Vagina (tissue), 2 donors: Measurements from ENCODE around the gene EXD2. TPM values are rescaled to one million over a fixed set of nuclear protein-coding genes. Genes with fewer than 3 reads are reported as not detected.

Experiments
- DNase-seq, 2 donors: peaks; one replicate each; pipeline ENCODE4 v3.0.0-alpha.2; 2017; ENCODE audit errors: extremely low spot score in 2 of 2
- H3K27ac ChIP-seq: fragments of 200-600 bp; sonication (generic); one replicate; pipeline ENCODE4 v1.5.1; 2019
- H3K27me3 ChIP-seq: fragments of 200-600 bp; sonication (generic); one replicate; pipeline ENCODE4 v1.5.1; 2019
- H3K36me3 ChIP-seq, 2 donors: fragments of 200-600 bp; sonication (generic); one replicate each; pipeline ENCODE4 v1.5.1; 2017 to 2019
- H3K4me1 ChIP-seq: fragments of 200-600 bp; sonication (generic); one replicate; pipeline ENCODE4 v1.5.1; 2019
- H3K4me3 ChIP-seq, 2 donors: fragments of 200-600 bp; sonication (generic); 1 replicate in 1 of 2; 2 replicates in 1 of 2; pipeline ENCODE4 v1.5.1; 2016 to 2019
- H3K9me3 ChIP-seq: fragments of 200-600 bp; sonication (generic); one replicate; pipeline ENCODE4 v1.5.1; 2019
- CTCF ChIP-seq, 3 experiments: fragments of 450-650 bp in 2 of 3; fragments of 200-600 bp in 1 of 3; sonication (generic) in 1 of 3; IDR thresholded peaks; one replicate each; pipeline ENCODE4 v1.5.1; 2017 to 2019; ENCODE audit warnings: antibody characterized with exemption in 3 of 3, mild to moderate bottlenecking in 2 of 3, moderate library complexity in 2 of 3
- POLR2A ChIP-seq, 2 donors: fragments of 450-650 bp; IDR thresholded peaks; one replicate each; pipeline ENCODE4 v1.6.1; 2017; ENCODE audit warnings: antibody characterized with exemption in 2 of 2, mild to moderate bottlenecking in 2 of 2, moderate library complexity in 2 of 2
- POLR2AphosphoS5 ChIP-seq, 2 donors: sonication (generic); formaldehyde crosslinking; IDR thresholded peaks; one replicate each; pipeline ENCODE4 v1.9.0; 2017; ENCODE audit warnings: antibody characterized with exemption in 2 of 2, mild to moderate bottlenecking in 2 of 2, low read depth in 1 of 2; ENCODE audit not compliant: insufficient read depth in 1 of 2
- intact Hi-C: fragments of 100-400 bp; cut with DNase I; formaldehyde crosslinking; loops from one replicate; pipeline ENCODE4 v1.15.1; 2023
- total RNA-seq: library from RNA; depleted of rRNA; stranded (reverse); fragments of >200 nt; gene quantifications from one replicate; pipeline ENCODE4 v1.2.3, GENCODE V29; 2016

EXD2 gene
- total RNA-seq, 1 donor from 2014 or later, result 14.5 TPM

- no peak for DNase-seq
- Histone ChIP-seq H3K9me3 (no peaks in the 10 kb centered on the region), H3K27me3 (no peaks in the 10 kb centered on the region), H3K27ac (no peak overlapping the region), H3K4me1 (peaks cover 11% of the 10 kb centered on the region), H3K36me3 (peaks cover 0 to 12% of the 10 kb centered on the region in 2 donors), H3K4me3 (no peak overlapping the region)
- no peak for TF ChIP-seq CTCF (IDR thresholded peaks at IDR 0.05)
- no peak for TF ChIP-seq POLR2A (IDR thresholded peaks at IDR 0.05)
- no peak for TF ChIP-seq POLR2AphosphoS5 (IDR thresholded peaks at IDR 0.05; ENCODE audit: insufficient read depth in 1 of 2, low read depth in 1 of 2)
- intact Hi-C loops, result loop anchor here (10.0 kb wide), 2 partner anchors 120 to 220 kb away; no protein-coding TSS in a partner anchor
Measured at GRCh38 chr14:69244946-69245345, 53.6 kb downstream of the EXD2 start.

- intact Hi-C loops, result loop anchor here (10.0 kb wide), 2 partner anchors 118 to 218 kb away; no protein-coding TSS in a partner anchor
- DNase-seq, result no peak
- H3K4me1 ChIP-seq, result peaks cover 11% of the 10 kb centered on the region
- no peak overlapping the region for H3K4me3 ChIP-seq
- TF ChIP-seq CTCF (IDR thresholded peaks at IDR 0.05) (no peak), POLR2A (IDR thresholded peaks at IDR 0.05) (no peak), POLR2AphosphoS5 (IDR thresholded peaks at IDR 0.05; ENCODE audit: insufficient read depth in 1 of 2, low read depth in 1 of 2) (no peak)
- H3K9me3 ChIP-seq, result no peaks in the 10 kb centered on the region
- H3K36me3 ChIP-seq, result peaks cover 0 to 1% of the 10 kb centered on the region in 2 donors
- H3K27ac ChIP-seq, result no peak overlapping the region
- H3K27me3 ChIP-seq, result no peaks in the 10 kb centered on the region
Measured at GRCh38 chr14:69246331-69246730, 55.0 kb downstream of the EXD2 start.

GRCh38 chr14:69247676-69248440, 56.6 kb downstream of the EXD2 start:
- H3K36me3 ChIP-seq, result no peaks in the 10 kb centered on the region
- H3K4me1 ChIP-seq, result peaks cover 6% of the 10 kb centered on the region
- intact Hi-C loops, result loop anchor here (10.0 kb wide), 2 partner anchors 117 to 217 kb away; no protein-coding TSS in a partner anchor
- H3K9me3 ChIP-seq, result no peaks in the 10 kb centered on the region
- no peak overlapping the region for H3K4me3 ChIP-seq
- peak overlapping the region; percentile 60 for H3K27ac ChIP-seq
- DNase-seq, result peak in 1 of 2 donors; percentile 95
- TF ChIP-seq POLR2AphosphoS5 (IDR thresholded peaks at IDR 0.05; ENCODE audit: insufficient read depth in 1 of 2, low read depth in 1 of 2), result peak; percentile 36 to 49
- TF ChIP-seq POLR2A (IDR thresholded peaks at IDR 0.05), result no peak
- TF ChIP-seq CTCF (IDR thresholded peaks at IDR 0.05), result peak in 1 of 3 experiments; percentile 58
- H3K27me3 ChIP-seq, result no peaks in the 10 kb centered on the region

GRCh38 chr14:69249603-69250002, 58.3 kb downstream of the EXD2 start:
- DNase-seq, result no peak
- H3K36me3 ChIP-seq, result no peaks in the 10 kb centered on the region
- H3K4me1 ChIP-seq, result peaks cover 6% of the 10 kb centered on the region
- H3K4me3 ChIP-seq, result no peak overlapping the region
- intact Hi-C loops, result loop anchor here (5.0 to 10.0 kb wide), 3 partner anchors 115 to 1328 kb away; no protein-coding TSS in a partner anchor
- no peak for TF ChIP-seq POLR2AphosphoS5 (IDR thresholded peaks at IDR 0.05; ENCODE audit: insufficient read depth in 1 of 2, low read depth in 1 of 2)
- TF ChIP-seq POLR2A (IDR thresholded peaks at IDR 0.05), result no peak
- no peaks in the 10 kb centered on the region for H3K9me3 ChIP-seq
- H3K27ac ChIP-seq, result no peak overlapping the region
- no peaks in the 10 kb centered on the region for H3K27me3 ChIP-seq

GRCh38 chr14:69252851-69253250, 61.6 kb downstream of the EXD2 start:
- intact Hi-C loops, result loop anchor here (5.0 kb wide), 1 partner anchor 1324 kb away; no protein-coding TSS in a partner anchor
- no peak overlapping the region for H3K27ac ChIP-seq

More at GRCh38 chr14:69252851-69253250, 61.6 kb downstream of the EXD2 start:
- H3K4me1 ChIP-seq, result no peaks in the 10 kb centered on the region
- H3K9me3 ChIP-seq, result no peaks in the 10 kb centered on the region
- TF ChIP-seq POLR2AphosphoS5 (IDR thresholded peaks at IDR 0.05; ENCODE audit: insufficient read depth in 1 of 2, low read depth in 1 of 2) (no peak), CTCF (IDR thresholded peaks at IDR 0.05) (no peak), POLR2A (IDR thresholded peaks at IDR 0.05) (no peak)
- H3K27me3 ChIP-seq, result no peaks in the 10 kb centered on the region
- no peak for DNase-seq
- no peak overlapping the region for H3K4me3 ChIP-seq
- H3K36me3 ChIP-seq, result no peaks in the 10 kb centered on the region
